NCI-H2227 treated with DMSO at 0.1 percent for 48 hours (cell line): Measurements from ENCODE around the gene ATXN7L1.

Source experiments
- DNase-seq: peaks from one replicate; lab custom pipeline; 2025; lab: John Stamatoyannopoulos, UW

ATXN7L1 gene

DNA sequence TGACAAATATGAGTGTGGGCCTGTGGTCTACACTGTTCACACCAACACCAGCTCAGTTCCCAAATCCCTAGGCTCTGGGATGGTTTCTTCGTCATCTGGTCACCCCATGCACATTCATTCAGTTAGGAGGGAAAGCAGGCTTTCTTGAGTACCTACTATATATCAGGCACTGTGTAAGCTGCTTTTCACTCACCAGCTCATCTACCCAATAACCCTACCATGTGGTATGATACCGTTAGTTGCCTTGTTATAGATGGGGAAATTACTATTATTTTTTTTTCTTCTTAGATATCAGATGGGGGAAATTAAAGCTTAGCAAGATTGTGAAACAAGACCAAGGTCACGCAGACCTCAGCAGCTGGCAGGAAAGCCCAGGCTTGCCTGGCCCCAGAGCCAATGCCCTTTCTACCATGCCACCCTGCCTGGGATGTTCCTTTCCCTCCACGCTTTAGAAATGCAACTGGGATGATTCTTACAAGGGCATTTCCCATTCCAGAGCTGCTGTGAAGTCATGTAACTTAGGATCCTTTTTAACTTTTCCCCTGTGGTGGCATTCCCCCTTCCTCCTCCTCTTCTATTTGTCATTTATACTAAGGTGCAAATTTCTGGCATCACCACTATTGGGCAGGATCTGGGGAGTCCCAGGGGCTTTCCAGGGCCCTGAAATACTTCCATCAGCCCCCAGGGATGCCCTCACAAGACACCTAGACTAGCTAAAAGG is 202.0 kb downstream of the ATXN7L1 start:
- DNase-seq: no peak

DNA sequence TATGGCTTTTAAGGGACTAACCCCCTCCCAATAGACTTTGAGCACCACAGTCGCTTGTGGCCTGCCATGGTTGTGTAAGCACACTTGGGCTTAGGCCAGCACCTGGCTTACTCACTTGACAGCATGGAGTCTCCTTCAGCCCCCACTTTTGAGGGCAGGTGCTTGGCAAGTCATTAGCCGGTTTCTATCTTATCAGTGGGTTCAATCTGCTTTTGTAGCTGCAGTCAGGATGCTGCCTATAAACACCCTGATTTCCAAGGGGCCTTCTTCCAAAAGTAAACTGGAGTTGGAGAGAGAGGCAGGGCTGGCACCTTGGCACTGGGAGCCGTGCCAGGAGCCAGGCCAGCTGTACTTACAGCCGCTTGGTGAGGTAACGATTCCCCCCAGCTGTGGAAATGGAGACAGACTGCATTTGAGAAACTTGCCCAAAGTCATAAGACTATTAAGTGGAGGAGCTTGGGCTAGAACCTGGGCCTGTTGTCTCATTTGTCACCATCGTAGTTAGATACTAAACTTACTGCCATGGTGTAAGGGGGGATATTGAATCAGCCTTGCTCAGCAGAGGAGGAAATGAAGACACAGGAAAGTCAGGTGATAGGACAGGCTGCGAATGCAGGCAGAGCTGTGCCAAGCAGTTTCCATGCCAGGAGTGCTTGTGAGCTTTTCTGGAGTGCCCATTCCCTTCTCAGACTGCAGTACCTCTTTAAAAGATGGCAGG is 202.9 kb downstream of the ATXN7L1 start:
- DNase-seq: no peak

DNA sequence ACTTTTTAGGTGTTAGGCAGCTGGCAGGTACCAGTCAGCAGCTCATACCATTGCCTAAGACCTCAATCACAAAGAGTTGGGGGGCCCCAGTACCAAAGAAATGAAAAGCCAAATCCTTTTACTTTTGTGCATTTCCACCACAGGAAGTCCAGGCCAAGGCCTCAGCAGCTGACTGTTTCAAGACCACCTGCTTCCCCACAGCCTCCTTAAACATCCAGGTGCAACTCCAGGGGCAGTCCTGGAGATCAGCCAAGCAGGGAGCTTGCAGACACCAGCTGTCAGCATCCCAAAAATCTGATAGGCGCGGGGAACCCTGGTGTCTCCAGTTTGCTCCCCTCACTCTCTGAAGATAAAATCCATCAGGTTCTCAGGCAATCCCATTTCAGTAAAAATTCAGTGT is 203.6 kb downstream of the ATXN7L1 start:
- DNase-seq: no peak

DNA sequence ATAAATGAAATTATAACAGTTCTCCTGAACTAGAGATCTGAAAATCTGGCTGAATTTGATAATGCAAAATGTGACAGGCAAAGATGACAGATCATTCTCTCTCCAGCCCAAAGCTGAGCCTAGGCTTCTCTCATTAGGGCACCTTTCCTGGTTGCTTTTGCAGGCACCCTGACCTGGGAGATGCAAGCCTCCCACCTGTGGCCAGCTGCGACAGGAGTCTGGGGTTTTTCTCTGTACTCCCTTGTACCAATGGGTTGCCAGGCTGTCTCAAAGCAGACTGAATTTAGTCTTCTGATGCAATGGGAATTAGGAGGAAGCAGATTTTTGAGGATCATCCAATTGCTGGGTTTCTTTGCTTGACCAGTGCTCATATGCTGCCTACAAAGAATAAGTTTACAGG is 210.1 kb downstream of the ATXN7L1 start:
- DNase-seq: no peak

DNA sequence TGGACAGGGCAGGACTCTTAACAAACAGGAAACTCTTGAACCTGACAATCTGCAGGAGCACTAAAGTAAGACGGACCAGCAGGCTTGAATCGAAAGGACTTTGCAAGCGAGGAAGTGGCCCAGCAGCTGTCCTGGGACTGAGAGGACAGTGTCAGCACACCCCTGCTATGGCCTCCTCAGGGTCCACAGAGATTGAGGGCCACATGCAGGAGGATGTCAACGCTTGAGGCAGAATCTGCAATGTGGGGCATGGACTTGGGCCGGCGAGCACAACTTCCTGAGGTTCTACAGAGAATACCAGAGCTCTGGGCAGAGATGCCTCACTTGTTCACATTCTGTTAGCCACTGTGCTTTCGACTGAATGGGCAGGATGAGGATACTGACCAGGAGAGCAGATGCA is 210.7 kb downstream of the ATXN7L1 start:
- no peak for DNase-seq

DNA sequence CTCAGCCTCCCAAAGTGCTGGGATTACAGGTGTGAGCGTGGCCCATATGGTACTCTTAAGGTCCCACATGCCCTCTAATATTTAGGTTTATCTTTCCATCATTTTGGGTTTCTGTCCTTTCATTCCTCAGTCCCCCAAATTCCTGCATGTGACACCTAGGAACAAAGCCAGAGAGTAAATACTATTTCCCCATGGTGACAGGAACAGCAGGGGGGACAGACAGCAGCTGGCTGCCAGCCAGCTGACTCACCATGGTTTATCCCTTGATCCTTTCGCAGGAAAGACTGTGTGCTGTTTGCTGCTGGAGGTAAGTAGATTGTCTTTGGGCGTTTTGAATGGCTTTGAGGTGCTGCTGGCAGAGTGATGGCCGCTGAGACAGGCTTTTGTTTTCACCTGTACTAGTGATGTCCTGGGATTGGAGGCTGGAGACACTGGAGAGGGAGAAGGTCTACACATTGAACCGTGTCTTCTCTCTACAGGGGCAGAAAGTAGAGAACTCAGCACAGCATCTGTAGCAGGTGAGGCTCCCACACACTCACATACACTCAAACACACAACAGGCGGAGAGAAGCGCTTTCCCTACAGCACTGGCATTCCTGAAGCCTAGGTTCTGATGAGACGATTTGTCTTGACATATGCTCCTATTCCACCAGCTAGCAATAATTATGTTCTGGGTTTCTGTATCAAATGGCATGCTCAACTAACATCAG is 211.4 kb downstream of the ATXN7L1 start:
- peak; percentile 65 for DNase-seq

DNA sequence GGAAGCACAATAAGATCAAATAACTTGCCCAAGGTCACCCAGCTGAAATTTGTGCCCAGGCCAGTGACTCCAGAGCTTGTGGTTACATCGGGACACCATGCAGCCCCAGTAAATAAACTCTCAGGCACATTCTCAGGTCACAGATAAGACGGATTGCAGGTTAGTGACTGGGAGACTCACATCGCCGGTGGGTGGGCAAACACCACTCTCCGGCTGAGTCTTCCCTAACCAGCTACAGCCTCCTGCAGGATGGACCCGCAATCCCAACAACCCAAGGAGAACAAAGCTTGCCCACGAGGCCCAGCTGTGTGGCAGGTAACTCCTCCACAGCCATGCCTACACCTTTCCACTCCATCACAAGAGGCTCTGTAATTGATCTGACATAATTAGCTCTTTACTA is 213.4 kb downstream of the ATXN7L1 start:
- DNase-seq: no peak

DNA sequence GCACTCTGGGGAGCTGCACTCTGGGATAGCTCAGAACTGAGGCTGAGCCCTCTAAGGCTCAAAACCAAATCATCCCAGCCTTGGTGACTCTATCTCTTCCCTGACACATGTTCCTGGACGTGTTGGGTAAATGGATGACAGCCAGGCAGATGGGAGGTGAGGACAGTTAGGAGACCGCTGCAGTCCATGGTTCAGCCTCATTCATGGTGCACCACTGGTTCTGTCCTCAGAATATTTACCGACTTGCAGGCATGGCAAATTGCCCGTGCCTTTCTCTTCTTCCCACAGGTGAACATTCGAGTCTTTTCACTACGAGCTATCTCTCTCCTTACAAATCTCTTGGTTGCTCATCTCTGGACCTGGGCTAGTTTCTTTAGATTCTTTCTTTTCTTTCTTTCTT is 214.8 kb downstream of the ATXN7L1 start:
- DNase-seq: no peak

DNA sequence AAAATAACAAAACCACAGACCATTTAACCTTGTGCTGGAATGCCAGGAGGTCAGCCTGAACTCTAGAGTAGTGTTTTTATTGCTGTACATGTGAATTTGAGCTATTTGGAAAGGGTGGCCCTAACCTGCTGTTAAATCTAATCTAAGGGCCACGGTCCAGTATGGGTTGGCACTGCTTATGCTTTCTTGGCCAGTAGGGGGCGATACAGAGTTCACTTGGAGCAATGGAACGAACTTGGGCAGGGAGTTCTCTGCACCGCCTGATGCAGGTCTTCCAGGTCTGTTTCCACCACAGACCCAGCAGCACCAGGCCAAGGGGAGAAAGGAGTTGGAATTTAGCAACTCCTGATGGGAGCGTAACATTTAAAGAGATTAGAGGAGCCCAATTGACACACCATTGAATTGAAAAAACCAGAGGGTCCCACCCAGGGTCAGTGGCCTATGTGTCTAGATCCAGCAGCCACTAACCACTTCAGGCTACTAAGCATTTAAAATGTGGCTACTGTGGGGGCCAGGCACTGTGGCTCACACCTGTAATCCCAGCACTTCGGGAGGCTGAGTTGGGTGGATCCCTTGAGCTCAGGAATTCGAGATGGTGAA is 219.4 kb downstream of the ATXN7L1 start:
- no peak for DNase-seq

DNA sequence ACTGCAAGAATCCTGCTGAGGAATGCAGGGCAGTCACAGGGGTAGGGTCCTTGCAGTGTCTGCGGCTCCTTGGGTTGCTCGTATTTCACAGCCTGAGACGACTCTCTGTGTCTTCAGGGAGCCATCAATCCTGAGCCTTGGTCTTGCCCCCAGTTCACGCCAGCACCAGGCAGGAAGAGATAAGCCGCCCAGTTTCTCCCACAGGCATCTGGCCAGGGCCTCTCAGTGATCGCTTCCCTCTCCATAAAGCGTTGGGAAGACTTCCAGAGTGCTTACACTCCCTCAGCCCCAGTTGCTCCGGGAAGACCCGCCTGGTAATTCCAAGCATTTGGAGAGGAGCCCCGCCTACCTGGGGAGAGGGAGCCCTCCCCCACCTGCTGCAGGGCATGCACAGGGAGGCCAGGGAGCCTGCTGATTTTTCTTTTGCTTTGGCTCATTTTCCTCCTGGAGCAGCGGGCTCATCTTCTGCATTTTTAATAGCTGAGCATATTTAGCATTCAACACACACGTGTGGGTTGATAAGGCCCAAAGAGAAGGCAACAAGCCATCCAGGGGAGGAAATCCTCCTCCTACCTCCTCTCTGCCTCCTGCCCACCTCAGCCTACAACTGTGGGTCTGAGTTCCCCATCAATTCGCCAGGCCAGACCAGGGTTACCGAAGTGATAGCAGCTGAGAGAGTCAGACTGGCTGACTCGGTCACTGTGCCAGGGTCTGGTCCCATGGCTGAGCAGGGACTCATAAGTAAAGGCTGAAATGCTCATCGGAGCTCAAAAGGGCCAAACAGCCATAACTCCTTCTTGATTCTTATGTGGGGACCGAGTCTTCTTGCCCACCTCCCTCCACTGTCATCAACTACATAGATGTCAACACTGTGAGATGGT is 220.7 kb downstream of the ATXN7L1 start:
- peak; percentile 61 for DNase-seq

DNA sequence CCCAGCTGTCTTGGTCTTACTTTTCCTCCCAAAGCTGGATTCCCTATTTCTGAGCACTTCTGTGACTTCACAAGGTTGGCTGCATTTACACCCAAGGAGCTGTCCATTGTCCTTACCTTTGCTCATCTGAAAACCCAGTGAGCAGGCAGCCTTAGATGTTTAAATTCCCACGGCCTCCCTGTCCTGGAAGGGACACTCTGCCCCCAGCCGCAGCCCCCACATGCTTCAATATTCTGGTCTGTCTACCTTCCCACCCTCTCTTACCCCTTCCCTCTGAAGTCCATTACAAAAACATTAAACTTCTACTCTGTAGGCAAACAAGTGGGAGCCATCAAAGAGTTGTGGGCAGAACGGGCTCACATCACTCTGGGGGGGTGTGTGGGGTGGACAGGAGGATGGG is 221.3 kb downstream of the ATXN7L1 start:
- no peak for DNase-seq

DNA sequence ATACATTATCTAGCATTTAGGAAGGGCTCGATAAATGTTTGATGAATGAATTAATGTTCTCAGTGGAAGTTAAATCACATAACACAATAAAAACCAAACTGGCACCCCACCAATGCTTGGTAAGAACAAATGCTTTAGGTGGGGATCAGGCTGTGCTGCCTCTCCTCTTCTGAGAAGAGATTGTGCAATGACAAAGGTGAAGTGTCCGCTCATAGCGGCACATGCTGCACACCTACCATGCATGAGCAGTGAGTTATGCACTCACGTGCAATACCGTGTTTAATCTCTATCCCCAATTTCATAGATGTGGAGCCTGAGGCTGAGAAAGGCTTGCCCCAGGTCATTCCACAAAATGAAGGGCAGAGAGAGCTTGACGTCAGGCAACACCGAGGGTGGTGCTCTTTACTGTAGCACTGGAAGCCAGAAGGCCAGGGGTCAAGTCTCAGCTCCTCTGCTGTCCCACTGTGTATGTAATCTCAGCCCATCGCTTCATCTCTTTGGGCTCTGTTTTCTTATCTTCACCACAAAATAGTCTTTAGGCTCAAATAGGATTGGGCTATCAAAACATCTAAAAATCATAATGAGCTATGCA is 222.2 kb downstream of the ATXN7L1 start:
- DNase-seq: no peak

DNA sequence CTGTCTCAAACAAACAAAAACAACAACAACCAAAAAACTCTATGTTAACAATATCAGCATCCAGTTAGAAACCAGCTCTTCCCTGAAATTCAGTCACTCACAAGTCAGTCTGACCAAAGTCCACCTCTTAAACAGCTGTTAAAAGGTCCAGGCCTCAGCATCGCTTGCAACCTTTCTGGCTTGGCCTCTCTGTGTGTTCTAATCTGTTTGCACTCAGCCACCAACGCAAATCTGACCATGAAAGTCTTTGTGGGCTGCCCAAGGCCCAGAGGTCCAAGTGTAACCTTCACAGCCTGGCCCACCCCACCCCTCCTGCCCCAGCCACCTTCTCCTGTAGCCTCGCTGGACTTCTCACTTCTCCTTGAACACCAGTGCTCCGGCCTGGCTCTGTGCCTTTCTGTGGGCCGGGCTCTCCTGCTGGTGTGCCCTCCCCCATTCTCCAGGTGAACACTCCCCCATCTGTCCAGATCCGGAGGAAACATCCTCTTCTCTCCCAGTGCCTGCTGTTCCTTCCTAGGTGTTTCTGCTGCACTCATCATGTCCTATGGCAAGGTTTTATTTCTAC is 222.9 kb downstream of the ATXN7L1 start:
- DNase-seq: no peak

DNA sequence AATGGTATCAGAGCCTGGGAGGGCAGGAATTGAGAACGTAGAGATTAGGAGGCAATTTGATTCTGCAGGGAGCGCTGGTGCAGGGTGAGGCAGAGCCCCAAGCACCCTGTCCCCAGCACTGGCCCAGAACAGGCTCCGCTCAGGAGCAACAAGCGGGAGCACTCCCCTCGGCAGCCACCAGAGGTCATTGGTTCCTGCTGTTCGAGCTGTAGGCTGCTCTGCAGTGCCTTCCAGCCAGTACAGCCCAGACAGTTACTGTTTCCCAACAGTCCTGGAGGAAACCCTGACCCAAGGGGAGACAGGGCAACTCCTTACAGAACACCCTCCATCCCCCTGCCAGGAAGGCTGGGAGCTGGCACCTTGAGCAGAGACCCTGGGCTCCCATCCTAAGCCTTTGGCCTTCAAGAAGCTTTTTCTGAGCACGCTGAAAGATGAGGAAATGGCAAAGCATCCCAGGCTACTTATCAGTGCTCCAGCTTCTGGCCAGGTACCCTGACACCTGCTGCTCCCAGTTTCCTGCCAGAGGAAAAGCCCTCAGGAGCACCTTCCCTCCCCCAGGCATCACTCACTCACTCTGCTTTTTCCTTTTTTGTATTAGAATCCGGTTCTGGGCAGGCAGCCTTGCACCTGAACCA is 223.9 kb downstream of the ATXN7L1 start:
- DNase-seq: peak; percentile 87

DNA sequence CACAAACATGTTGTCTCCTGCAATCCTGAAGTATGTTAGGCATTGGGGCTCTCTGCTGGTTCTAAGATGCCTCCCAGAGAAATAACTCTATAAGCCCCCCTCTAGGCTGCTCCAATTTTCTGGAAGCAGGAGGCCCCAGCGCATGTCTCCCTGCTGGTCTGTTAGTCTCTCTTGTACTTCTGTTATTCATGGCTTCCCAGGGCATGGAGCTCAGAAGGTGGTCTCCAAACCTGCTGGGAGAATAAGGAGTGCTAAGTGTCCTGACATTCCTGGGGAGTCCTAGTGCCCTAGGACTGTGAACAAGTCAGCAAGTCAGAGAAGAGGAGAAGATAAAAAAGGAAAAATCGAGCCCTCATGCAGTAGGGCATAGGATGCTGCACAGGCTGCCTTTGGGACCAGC is 224.6 kb downstream of the ATXN7L1 start:
- no peak for DNase-seq

DNA sequence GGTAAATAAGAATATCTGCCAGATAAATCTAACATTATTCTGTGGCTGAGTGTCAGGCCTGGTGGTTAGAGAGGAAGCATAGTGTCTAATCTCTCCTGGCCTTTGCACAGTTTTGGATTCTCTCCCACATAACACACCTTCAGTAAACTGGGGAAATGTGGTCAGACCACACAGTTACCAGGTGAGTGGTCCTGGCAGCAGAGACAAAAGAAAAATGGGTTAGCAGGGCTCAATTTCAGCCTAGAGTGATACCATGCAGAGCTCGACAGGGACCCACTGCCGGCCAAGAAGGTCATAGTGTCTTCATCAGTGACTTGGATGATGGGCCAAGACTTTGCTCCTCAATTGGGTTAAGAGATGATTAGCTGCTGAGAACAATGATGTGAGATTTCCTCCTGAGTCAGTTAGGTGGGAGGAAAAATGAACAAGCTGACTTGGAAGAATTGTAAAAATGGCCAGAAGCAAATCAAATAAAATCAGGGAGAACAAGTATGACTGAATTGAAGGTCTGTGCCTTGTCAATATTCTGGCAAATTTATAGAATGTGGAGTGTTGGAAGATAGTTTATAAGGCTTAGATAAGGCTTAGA is 225.9 kb downstream of the ATXN7L1 start:
- DNase-seq: no peak

DNA sequence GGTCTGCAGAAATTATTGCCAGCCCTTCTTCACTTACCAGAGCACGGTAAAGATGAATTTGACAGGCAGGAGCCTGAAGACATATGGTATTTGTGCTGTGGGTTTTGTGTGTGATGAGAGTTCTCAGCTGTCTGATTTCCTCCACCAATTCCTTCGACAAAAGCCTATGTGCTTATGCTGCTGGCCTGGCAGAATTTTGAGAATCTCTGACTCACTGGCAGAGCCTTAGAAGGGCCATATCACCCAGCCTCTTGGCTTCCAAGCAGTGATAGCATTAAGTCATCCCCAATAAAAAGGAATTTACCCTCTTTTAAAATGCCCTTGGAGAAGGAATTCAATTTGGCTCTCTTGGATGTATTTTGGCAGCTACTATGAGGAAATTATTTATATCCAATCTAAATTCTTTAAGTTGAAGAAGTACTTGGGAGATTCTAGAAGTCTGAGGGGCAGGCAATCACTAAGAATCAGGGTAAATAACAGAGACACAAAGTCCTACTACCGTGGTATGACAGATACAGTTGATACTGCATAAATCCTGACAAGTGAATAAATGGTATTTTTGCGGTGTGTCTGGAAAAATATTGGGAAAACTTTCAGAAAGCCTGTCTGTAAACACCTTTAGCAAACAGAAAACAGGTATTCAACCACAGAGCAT is 226.5 kb downstream of the ATXN7L1 start:
- DNase-seq: no peak

DNA sequence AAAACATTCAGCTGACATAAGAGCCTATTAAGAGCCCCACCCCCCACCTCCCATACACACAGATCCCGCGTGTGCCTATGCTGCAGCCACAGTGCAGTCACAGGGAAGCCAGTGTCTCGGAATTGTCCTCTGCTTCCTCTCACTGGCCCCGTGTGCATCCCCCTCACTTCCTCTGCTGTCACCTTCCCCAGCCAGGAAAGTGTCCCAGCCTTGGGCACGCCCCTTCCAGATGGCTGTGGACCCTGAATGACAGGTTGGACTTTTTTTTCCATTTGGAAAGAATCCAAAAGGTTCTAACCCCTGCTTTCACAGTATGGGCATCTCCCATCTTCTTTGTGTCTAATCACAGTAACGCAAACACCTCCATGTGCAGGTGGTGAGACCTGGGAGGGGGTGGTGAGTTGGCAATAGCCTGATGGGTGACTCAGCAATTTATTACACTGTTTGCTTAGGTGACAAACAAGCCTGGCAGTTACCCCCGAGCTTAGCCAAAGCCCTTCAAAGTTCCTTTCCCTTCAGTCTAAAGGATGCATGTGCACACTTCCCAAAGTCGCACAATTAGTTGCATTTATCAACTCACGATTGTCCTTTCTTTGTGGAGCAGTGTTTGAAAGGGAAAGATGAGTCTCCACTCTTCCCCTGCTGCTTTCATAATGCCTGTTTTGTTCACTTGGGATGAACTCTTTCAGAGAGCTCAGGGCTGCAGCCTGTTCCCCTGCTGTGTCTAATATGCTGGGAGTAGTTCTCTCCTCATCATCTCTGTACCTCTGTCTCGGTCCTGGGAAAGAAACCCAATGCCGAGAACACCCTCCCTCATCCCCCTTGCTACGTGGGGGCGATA is 227.6 kb downstream of the ATXN7L1 start:
- DNase-seq: peak; percentile 93

DNA sequence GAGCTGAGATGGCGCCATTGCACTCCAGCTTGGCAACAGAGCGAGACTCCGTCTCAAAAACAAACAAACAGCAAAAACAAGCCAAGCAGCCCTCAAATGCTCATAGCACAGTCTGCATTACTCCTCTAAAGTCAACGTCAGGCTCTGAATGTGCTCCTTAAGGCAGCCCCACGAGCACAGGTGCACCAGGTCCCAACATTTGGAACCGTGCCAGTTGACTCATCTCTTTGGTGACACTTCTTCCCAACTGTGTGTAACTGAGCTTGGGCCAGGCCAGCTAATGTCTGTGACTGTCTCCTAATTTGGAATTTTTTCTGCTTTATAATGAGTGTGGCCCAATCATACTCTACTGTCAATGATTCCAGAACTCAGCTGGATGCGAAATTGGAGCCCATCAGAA is 228.8 kb downstream of the ATXN7L1 start:
- DNase-seq: no peak
